K562 (cell line): ENCODE measurements around the gene ARL10. TPM values are rescaled to one million over a fixed set of nuclear protein-coding genes. Genes with fewer than 3 reads are reported as not detected.
A peak's percentile ranks its signal among the peaks of the same experiment; 100 is the strongest.

Experiments
- ARID3A ChIP-seq: IDR thresholded peaks from 2 replicates; pipeline ENCODE4 v1.6.1; 2012; ENCODE audit warnings: low read depth, low read length, improper control_type of control experiment, borderline replicate concordance
- GABPA ChIP-seq: fragments of 200-800 bp; sonication (Bioruptor generic); conservative IDR thresholded peaks from 2 replicates; pipeline ENCODE4 v1.6.1; 2016; ENCODE audit warnings: low read depth, missing genetic modification characterization, missing compliant biosample characterization
- HNRNPH1 ChIP-seq: fragments of 200-400 bp; formaldehyde crosslinking; optimal IDR thresholded peaks from 2 replicates; pipeline ENCODE3; 2017; ENCODE audit warnings: low read depth, mild to moderate bottlenecking, low read length, moderate library complexity
- MTF1 ChIP-seq: fragments of 250-450 bp; sonication (Bioruptor Pico); IDR thresholded peaks from 2 replicates; pipeline ENCODE4 v1.9.0; 2021; ENCODE audit warnings: moderate library complexity, mild to moderate bottlenecking, inconsistent platforms, borderline replicate concordance
- NR0B1 ChIP-seq: fragments of 450-650 bp; IDR thresholded peaks from one replicate; pipeline ENCODE4 v1.6.1; 2018; ENCODE audit warnings: mild to moderate bottlenecking, moderate library complexity; ENCODE audit not compliant: partially characterized antibody
- NRF1 ChIP-seq, 2 experiments: fragments of 450-650 bp; IDR thresholded peaks in 1 of 2; conservative IDR thresholded peaks in 1 of 2; 2 replicates each; pipeline ENCODE4 v1.6.1; 2014; ENCODE audit warnings: mild to moderate bottlenecking in 2 of 2
- RBBP5 ChIP-seq: fragments of 200-600 bp; sonication (generic); IDR thresholded peaks from 2 replicates; pipeline ENCODE4 v1.6.1; 2012; ENCODE audit warnings: borderline replicate concordance, mild to moderate bottlenecking, low read length, control low read depth, inconsistent platforms; ENCODE audit not compliant: insufficient read depth, poor library complexity, severe bottlenecking
- RCOR1 ChIP-seq, 2 experiments: IDR thresholded peaks; 2 replicates each; pipeline ENCODE4 v1.6.1; 2012; ENCODE audit warnings: low read depth in 2 of 2, low read length in 2 of 2, borderline replicate concordance in 1 of 2, improper control_type of control experiment in 1 of 2
- ZBTB40 ChIP-seq, 2 experiments: fragments of 450-650 bp in 1 of 2; sonication (generic) in 1 of 2; formaldehyde crosslinking in 1 of 2; IDR thresholded peaks; 2 replicates each; pipeline versions ENCODE4 v1.7.1 to v1.9.0; 2016 to 2022; ENCODE audit warnings: inconsistent platforms in 1 of 2, mild to moderate bottlenecking in 1 of 2, missing genetic modification reagents in 1 of 2
- ZNF280B ChIP-seq: fragments of 250-450 bp; sonication (Bioruptor Pico); IDR thresholded peaks from 2 replicates; pipeline ENCODE4 v1.5.1; 2021; ENCODE audit warnings: mild to moderate bottlenecking
- ZNF551 ChIP-seq: fragments of 250-450 bp; sonication (Bioruptor Pico); IDR thresholded peaks from 2 replicates; pipeline ENCODE4 v1.5.0; 2021; ENCODE audit warnings: mild to moderate bottlenecking, moderate library complexity
- polyA plus RNA-seq, 8 experiments: library from polyadenylated mRNA; depleted of rRNA in 4 of 8; stranded (reverse) in 5 of 8; unstranded in 3 of 8; fragments of >200 nt; fragmentation: Nextera tagmentation in 2 of 8; fragmentation: Illumina TruSeq in 1 of 8; extraction: Ambion mirVana in 2 of 8; extraction: Trizol in 1 of 8; gene quantifications; 2 replicates each; pipeline versions ENCODE4 v1.2.1 to v1.2.3, GENCODE V29; 2011 to 2014; ENCODE audit warnings: inconsistent platforms in 1 of 8, missing spikeins in 1 of 8
- total RNA-seq, 7 experiments: library from RNA; depleted of rRNA in 6 of 7; stranded (reverse); fragments of >200 nt in 6 of 7; fragmentation: Illumina TruSeq in 2 of 7; extraction: Trizol in 2 of 7; gene quantifications; 2 replicates each; pipeline versions ENCODE4 v1.2.1 to v1.2.3, GENCODE V29; 2011 to 2021; ENCODE audit warnings: low replicate concordance in 1 of 7

ARL10 gene
- total and polyA plus RNA-seq, 9 of the 15 experiments (the other 6 are each of a cell fraction or from before 2014, with no cell fraction given) = under 0.01 to 0.40 (median 0.34) TPM; not detected in 3

GRCh38 chr5:176388444-176389134, 23.3 kb downstream of the ARL10 start, which contains the start of the genes HIGD2A and NOP16 (continued):
- no peak for TF ChIP-seq MTF1 (CRISPR knock-in tag)
- TF ChIP-seq ARID3A = 0 out of 2 replicates have a peak, but pooled peaks have one; percentile 54
- peak; percentile 83 for TF ChIP-seq RBBP5
- peak; percentile 98 for TF ChIP-seq GABPA
- TF ChIP-seq ZBTB40 (IDR thresholded peaks at IDR 0.05) = peak; percentile 99
- TF ChIP-seq ZBTB40 (CRISPR knock-in tag; IDR thresholded peaks at IDR 0.05) = no peak
- 0 out of 4 replicates have a peak, but pooled peaks of 1 of the 2 experiments have one; percentile 42 for TF ChIP-seq RCOR1 (IDR thresholded peaks at IDR 0.05; ENCODE audit: borderline replicate concordance in 1 of 2, low read depth in 2 of 2, low read length in 2 of 2)
- no peak for TF ChIP-seq ZNF280B (CRISPR knock-in tag)
- TF ChIP-seq NR0B1 = no peak
- TF ChIP-seq ZNF551 (CRISPR knock-in tag) = no peak
- no peak for TF ChIP-seq HNRNPH1
- TF ChIP-seq NRF1 (conservative IDR thresholded peaks at IDR 0.05 in 1 of 2, IDR thresholded peaks at IDR 0.05 in 1 of 2) = peak; percentile 84 to 88
